Progenitor cell of endocrine pancreas (in vitro differentiated cells): ENCODE measurements around the gene PPME1. TPM values are rescaled to one million over a fixed set of nuclear protein-coding genes. Genes with fewer than 3 reads are reported as not detected.

Experiments
- DNase-seq: peaks from one replicate; pipeline ENCODE4 v3.0.0; 2021; ENCODE audit warnings: low spot score; ENCODE audit not compliant: unreplicated experiment
- H3K27ac Mint-ChIP-seq: 2 replicates; pipeline ENCODE4 v1.8.0; 2021; ENCODE audit warnings: mild to moderate bottlenecking, moderate library complexity, mixed read lengths
- H3K27me3 Mint-ChIP-seq: 2 replicates; pipeline ENCODE4 v1.8.0; 2021; ENCODE audit warnings: mixed read lengths
- H3K36me3 Mint-ChIP-seq: 2 replicates; pipeline ENCODE4 v1.8.0; 2022; ENCODE audit warnings: mixed read lengths; ENCODE audit not compliant: insufficient read depth
- H3K4me1 Mint-ChIP-seq: 2 replicates; pipeline ENCODE4 v1.8.0; 2021; ENCODE audit warnings: low read depth, mixed read lengths
- H3K4me3 Mint-ChIP-seq: 2 replicates; pipeline ENCODE4 v1.8.0; 2021; ENCODE audit warnings: low read depth, mild to moderate bottlenecking, moderate library complexity, mixed read lengths
- H3K9me3 Mint-ChIP-seq: 2 replicates; pipeline ENCODE4 v1.8.0; 2021; ENCODE audit warnings: low read depth, mixed read lengths
- total RNA-seq: library from RNA; stranded (reverse); gene quantifications from 2 replicates; pipeline ENCODE4 v1.2.1, GENCODE V29; 2021
- TF ChIP-seq, protein P1 (sequence below): fragments of 200-600 bp; sonication (generic); IDR thresholded peaks from one replicate; pipeline ENCODE4 v1.5.0; 2021; ENCODE audit warnings: antibody characterized with exemption, mild to moderate bottlenecking; ENCODE audit not compliant: unreplicated experiment

Gene PPME1
- total RNA-seq, 1 donor from 2014 or later: 45.9 TPM

DNA sequence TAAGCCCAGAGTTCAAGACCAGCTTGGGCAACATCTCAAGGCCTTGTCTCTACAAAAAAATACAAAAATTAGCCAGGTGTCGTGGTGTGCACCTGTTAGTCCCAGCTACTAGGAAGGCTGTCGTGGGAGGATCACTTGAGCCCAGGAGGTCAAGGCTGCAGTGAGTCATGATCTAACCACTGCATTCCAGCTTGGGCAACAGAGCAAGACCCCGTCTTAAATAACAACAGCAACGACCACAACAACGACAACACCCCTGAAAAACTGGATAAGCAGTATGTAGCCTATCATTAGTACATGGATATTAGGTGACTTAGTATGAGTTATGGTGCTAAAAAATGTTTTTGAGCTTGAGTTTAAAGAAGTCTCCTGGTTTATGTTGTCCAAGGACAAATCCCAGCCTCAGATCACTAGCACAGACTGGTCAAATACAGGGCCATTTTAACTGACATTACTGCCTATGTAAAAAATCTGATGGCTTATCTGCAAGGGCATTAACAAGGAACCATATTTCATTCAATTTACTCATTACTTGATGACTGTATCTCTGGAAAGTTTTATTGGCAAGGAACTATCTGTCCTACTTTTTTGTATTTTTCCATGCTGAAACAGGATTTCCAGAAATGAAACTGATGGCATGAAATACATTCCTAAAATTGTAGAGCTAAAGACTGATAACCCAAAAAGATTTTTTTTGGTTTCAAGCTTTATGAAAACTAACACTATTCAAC, 23.7 kb upstream of the PPME1 start:
- peaks cover 13% of the 10 kb centered on the region for H3K36me3 Mint-ChIP-seq
- H3K4me1 Mint-ChIP-seq: peaks cover 10% of the 10 kb centered on the region
- H3K27ac Mint-ChIP-seq: no peak overlapping the region
- no peaks in the 10 kb centered on the region for H3K27me3 Mint-ChIP-seq
- TF ChIP-seq, protein P1, sequence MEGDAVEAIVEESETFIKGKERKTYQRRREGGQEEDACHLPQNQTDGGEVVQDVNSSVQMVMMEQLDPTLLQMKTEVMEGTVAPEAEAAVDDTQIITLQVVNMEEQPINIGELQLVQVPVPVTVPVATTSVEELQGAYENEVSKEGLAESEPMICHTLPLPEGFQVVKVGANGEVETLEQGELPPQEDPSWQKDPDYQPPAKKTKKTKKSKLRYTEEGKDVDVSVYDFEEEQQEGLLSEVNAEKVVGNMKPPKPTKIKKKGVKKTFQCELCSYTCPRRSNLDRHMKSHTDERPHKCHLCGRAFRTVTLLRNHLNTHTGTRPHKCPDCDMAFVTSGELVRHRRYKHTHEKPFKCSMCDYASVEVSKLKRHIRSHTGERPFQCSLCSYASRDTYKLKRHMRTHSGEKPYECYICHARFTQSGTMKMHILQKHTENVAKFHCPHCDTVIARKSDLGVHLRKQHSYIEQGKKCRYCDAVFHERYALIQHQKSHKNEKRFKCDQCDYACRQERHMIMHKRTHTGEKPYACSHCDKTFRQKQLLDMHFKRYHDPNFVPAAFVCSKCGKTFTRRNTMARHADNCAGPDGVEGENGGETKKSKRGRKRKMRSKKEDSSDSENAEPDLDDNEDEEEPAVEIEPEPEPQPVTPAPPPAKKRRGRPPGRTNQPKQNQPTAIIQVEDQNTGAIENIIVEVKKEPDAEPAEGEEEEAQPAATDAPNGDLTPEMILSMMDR: no peak
- DNase-seq: no peak
- no peak overlapping the region for H3K4me3 Mint-ChIP-seq
- H3K9me3 Mint-ChIP-seq: peaks cover 5% of the 10 kb centered on the region

DNA sequence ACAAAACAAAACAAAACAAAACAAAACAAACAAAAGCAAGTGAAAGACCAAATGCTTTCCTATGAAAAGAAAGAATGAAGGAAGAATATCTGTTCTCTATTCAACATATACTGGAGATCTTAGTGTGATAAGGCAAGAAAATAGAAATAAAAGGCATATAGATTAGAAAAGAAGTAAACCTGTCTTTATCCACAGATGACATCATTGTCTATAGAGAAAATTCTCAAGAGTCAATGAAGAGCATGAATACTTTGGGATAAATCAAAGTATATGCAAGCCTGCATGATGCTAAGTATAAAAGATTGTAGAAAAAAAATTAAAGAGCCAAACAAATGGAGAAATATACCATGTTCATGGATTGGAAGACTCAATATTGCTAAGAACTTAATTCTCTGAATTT, 17.9 kb upstream of the PPME1 start:
- Mint-ChIP-seq H3K27ac (no peak overlapping the region), H3K4me1 (peaks cover 10% of the 10 kb centered on the region), H3K27me3 (no peaks in the 10 kb centered on the region), H3K36me3 (peaks cover 23% of the 10 kb centered on the region), H3K4me3 (no peak overlapping the region), H3K9me3 (peaks cover 10% of the 10 kb centered on the region)
- DNase-seq: no peak
- TF ChIP-seq, protein P1: no peak

DNA sequence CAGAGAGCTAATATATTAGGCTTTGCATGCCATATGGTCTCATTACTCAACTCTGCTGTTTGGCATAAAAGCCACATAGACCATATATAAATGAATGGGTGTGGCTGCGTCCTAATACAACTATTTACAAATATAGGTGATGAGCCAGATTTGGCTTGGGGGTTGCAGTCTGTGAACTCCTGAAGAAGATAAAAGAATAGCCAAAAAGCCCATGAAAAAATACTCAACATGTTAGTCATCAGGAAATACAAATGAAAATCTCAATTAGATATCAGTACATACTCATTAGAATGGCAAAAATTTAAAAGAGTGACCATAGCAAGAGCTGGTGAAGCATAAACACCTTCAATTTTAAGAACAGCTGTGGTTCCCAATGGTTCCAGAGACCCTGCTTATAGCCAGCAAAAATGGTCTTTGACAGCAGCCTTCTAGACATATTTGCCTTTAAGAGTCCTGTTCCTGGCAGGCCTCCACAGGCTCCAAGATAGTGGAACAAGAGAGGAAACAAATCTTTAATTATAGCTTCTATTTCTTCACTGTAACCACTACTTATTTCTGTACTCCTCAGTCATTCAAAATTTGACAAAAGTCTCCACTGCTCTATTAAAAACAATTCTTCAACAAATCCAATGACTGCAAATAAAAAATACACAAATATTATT, 16.3 kb upstream of the PPME1 start:
- TF ChIP-seq, protein P1: no peak
- no peak for DNase-seq
- Mint-ChIP-seq H3K4me1 (no peaks in the 10 kb centered on the region), H3K9me3 (peaks cover 10% of the 10 kb centered on the region), H3K27ac (no peak overlapping the region), H3K36me3 (peaks cover 25% of the 10 kb centered on the region), H3K4me3 (no peak overlapping the region), H3K27me3 (no peaks in the 10 kb centered on the region)

DNA sequence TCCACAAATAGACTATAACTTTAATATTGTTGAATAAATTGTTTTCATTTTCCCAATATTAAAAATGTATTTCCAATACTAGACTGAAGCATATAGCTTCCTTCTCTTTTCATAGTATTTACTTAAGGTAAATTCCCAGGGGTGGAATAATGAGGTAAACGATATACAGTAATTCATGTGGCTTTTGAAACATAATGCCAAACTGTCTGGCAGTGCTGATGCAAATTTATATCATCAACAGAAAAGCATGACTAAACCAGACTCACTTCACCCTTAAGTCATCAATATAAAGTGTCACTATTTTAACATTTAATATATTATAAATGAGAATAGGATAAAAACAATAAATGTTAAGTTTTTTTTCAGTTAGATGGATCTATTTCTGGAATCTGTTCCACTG, 13.9 kb upstream of the PPME1 start:
- no peaks in the 10 kb centered on the region for H3K27me3 Mint-ChIP-seq
- no peak overlapping the region for H3K4me3 Mint-ChIP-seq
- DNase-seq: no peak
- H3K36me3 Mint-ChIP-seq: peaks cover 29% of the 10 kb centered on the region
- H3K9me3 Mint-ChIP-seq: peaks cover 10% of the 10 kb centered on the region
- H3K27ac Mint-ChIP-seq: no peak overlapping the region
- no peaks in the 10 kb centered on the region for H3K4me1 Mint-ChIP-seq
- TF ChIP-seq, protein P1: no peak

DNA sequence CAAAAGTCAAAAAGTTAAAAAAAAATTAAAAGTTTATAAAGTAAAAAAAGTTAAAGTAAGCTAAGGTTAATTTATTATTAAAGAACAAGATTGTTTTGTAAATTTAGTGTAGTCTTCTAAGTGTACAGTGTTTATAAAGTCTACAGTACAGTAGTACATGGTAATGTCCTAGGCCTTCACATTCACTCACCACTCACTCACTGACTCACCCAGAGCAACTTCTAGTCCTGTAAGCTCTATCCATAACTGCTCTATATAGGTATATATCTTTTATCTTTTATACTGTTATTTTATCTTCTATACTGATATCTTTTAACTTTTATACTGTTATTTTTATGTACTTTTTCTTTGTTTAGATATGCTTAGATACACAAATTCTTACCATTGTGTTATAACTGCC, 11.4 kb upstream of the PPME1 start:
- Mint-ChIP-seq H3K27me3 (no peaks in the 10 kb centered on the region), H3K36me3 (peaks cover 23% of the 10 kb centered on the region)

More for the DNA sequence above, 11.4 kb upstream of the PPME1 start:
- no peaks in the 10 kb centered on the region for H3K9me3 Mint-ChIP-seq
- no peak overlapping the region for H3K4me3 Mint-ChIP-seq
- H3K27ac Mint-ChIP-seq: no peak overlapping the region
- TF ChIP-seq, protein P1: no peak
- no peaks in the 10 kb centered on the region for H3K4me1 Mint-ChIP-seq
- DNase-seq: no peak
